HAP-1 (cell line): ENCODE results near the gene MX1.

Experiments
- DNase-seq, 2 experiments: peaks; one replicate each; pipeline ENCODE4 v3.0.0-alpha.2; 2016 to 2020; ENCODE audit warnings: low spot score in 2 of 2
- H3K27me3 ChIP-seq: fragments of 250-450 bp; sonication (Bioruptor Pico); 2 replicates; pipeline ENCODE4 v1.5.1; 2020; ENCODE audit warnings: low read depth, mild to moderate bottlenecking, moderate library complexity
- H3K36me3 ChIP-seq: fragments of 250-450 bp; sonication (Bioruptor Pico); replicated peaks from 2 replicates; pipeline ENCODE4 v1.5.1; 2020; ENCODE audit warnings: mild to moderate bottlenecking
- H3K4me1 ChIP-seq: fragments of 250-450 bp; sonication (Bioruptor Pico); 2 replicates; pipeline ENCODE4 v1.5.1; 2020; ENCODE audit warnings: mild to moderate bottlenecking
- H3K4me3 ChIP-seq: fragments of 250-450 bp; sonication (Bioruptor Pico); 2 replicates; pipeline ENCODE4 v1.5.1; 2020; ENCODE audit warnings: mild to moderate bottlenecking, moderate library complexity
- H3K9me3 ChIP-seq: fragments of 250-450 bp; sonication (Bioruptor Pico); 2 replicates; pipeline ENCODE4 v1.5.1; 2020; ENCODE audit warnings: mild to moderate bottlenecking, moderate library complexity
- in situ Hi-C: fragments of 300-500 bp; cut with MboI; formaldehyde crosslinking; loops from 3 replicates; pipeline ENCODE4 v1.14.3; 2020; ENCODE audit warnings: low sequenced_read_pairs, inconsistent platforms, mixed read lengths

The MX1 gene, protein sequence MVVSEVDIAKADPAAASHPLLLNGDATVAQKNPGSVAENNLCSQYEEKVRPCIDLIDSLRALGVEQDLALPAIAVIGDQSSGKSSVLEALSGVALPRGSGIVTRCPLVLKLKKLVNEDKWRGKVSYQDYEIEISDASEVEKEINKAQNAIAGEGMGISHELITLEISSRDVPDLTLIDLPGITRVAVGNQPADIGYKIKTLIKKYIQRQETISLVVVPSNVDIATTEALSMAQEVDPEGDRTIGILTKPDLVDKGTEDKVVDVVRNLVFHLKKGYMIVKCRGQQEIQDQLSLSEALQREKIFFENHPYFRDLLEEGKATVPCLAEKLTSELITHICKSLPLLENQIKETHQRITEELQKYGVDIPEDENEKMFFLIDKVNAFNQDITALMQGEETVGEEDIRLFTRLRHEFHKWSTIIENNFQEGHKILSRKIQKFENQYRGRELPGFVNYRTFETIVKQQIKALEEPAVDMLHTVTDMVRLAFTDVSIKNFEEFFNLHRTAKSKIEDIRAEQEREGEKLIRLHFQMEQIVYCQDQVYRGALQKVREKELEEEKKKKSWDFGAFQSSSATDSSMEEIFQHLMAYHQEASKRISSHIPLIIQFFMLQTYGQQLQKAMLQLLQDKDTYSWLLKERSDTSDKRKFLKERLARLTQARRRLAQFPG

DNA sequence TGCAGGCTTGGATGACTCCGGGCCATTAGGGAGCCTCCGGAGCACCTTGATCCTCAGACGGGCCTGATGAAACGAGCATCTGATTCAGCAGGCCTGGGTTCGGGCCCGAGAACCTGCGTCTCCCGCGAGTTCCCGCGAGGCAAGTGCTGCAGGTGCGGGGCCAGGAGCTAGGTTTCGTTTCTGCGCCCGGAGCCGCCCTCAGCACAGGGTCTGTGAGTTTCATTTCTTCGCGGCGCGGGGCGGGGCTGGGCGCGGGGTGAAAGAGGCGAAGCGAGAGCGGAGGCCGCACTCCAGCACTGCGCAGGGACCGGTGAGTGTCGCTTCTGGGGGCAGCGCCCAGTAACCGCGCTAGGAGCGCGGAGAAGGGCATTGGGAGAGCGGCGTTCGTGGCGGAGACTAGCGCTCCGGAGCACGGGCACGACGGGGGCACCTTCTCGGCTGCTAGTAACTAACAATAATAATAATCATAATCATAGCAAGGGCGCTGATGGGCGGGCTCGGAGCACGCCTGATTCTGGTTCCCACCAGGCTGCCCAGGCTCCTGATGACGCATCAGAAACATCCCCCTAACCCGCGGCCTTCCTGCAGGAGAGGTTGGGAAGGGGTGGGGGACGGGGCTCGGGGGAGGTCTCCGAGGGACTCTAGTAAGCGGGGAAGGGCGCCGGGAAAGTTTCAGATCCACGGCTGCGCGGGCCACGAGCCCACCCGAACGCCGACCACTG, at the start of gene MX1:
TSS of gene MX1 (plus strand) at position 286 of the 722 bp plus-strand sequence. CDS start 5,832 bp downstream, outside the sequence.
- in situ Hi-C loops: no loop called here
- no peak within 1 kb of the TSS for H3K4me3 ChIP-seq

GRCh38 chr21:41377715-41378114, 48.3 kb upstream of the MX1 start:
- H3K4me3 ChIP-seq: no peak overlapping the region
- H3K27me3 ChIP-seq: no peaks in the 10 kb centered on the region
- H3K36me3 ChIP-seq: no peaks in the 10 kb centered on the region
- DNase-seq: no peak
- H3K9me3 ChIP-seq: peaks cover 4% of the 10 kb centered on the region; the same call in 1 of the 2 replicates
- H3K4me1 ChIP-seq: no peaks in the 10 kb centered on the region
- in situ Hi-C loops: no loop called here

More for the DNA sequence above, at the start of gene MX1:
- H3K36me3 ChIP-seq: no peaks in the 10 kb centered on the region
- H3K27me3 ChIP-seq: no peaks in the 10 kb centered on the region
- H3K9me3 ChIP-seq: no peaks in the 10 kb centered on the region; the same call in 1 of the 2 replicates
- no peak for DNase-seq
- H3K4me1 ChIP-seq: no peaks in the 10 kb centered on the region

GRCh38 chr21:41378849-41379248, 47.2 kb upstream of the MX1 start:
- Histone ChIP-seq H3K9me3 (peaks cover 4% of the 10 kb centered on the region; the same call in 1 of the 2 replicates), H3K27me3 (no peaks in the 10 kb centered on the region), H3K4me1 (no peaks in the 10 kb centered on the region), H3K36me3 (no peaks in the 10 kb centered on the region), H3K4me3 (no peak overlapping the region)
- in situ Hi-C loops: no loop called here
- DNase-seq: no peak

DNA sequence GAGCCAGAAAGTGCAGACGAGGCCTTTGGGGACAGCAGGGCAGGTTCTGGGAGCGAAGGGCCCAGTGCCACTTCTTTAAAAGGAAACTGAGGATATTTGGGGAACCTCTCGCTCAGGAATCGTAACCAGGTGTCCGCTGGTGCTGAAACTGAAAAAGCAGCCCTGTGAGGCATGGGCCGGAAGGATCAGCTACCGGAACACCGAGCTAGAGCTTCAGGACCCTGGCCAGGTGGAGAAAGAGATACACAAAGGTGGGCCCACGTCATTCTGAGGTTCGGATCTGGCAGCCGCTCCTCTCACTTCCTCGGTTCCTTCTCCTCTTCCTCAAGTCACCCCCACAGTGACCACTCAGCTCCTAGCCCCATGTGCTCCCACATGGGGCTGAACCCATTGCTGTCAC, 46.1 kb upstream of the MX1 start:
- Histone ChIP-seq H3K4me3 (no peak overlapping the region), H3K36me3 (no peaks in the 10 kb centered on the region), H3K9me3 (peaks cover 4% of the 10 kb centered on the region; the same call in 1 of the 2 replicates), H3K4me1 (no peaks in the 10 kb centered on the region), H3K27me3 (no peaks in the 10 kb centered on the region)
- no peak for DNase-seq
- in situ Hi-C loops: no loop called here

- Histone ChIP-seq H3K4me1 (no peaks in the 10 kb centered on the region), H3K27me3 (no peaks in the 10 kb centered on the region), H3K36me3 (no peaks in the 10 kb centered on the region), H3K9me3 (peaks cover 4% of the 10 kb centered on the region), H3K4me3 (no peak overlapping the region)
- DNase-seq: no peak
- in situ Hi-C loops: no loop called here
These were observed 44.3 kb upstream of the MX1 start for GRCh38 chr21:41381731-41382130.

- no peak for DNase-seq
- H3K27me3 ChIP-seq: no peaks in the 10 kb centered on the region
- H3K36me3 ChIP-seq: no peaks in the 10 kb centered on the region
- no peaks in the 10 kb centered on the region for H3K4me1 ChIP-seq
- in situ Hi-C loops: no loop called here
- no peak overlapping the region for H3K4me3 ChIP-seq
- H3K9me3 ChIP-seq: peaks cover 2% of the 10 kb centered on the region; the same call in 1 of the 2 replicates
These were observed 38.8 kb upstream of the MX1 start for GRCh38 chr21:41387042-41387819.

- no peak for DNase-seq
- H3K36me3 ChIP-seq: no peaks in the 10 kb centered on the region
- H3K4me3 ChIP-seq: no peak overlapping the region
- in situ Hi-C loops: no loop called here
- H3K27me3 ChIP-seq: no peaks in the 10 kb centered on the region
- H3K9me3 ChIP-seq: no peaks in the 10 kb centered on the region; the same call in 1 of the 2 replicates
- H3K4me1 ChIP-seq: no peaks in the 10 kb centered on the region
These were observed 38.2 kb upstream of the MX1 start for GRCh38 chr21:41387824-41388223.

DNA sequence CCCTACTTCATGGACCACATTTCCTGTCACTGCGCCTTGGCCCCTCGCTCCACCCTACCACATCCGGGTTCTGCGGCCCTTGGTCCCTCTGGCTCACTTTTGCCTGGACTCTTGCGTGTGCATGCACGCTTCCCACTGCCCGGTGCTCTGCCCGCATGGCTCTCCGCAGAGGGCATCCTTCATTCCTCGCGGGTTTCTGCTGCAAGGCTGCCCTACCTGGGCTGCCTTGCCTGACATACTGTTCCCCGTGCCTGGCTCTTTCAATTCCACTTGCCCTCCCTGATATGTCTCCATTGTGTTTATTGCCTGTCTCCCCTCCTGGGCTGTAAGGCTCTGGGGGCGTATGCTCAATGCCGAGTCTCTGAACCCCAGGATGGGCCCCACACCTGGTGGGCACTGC, 37.8 kb upstream of the MX1 start:
- no peaks in the 10 kb centered on the region for H3K27me3 ChIP-seq
- in situ Hi-C loops: no loop called here
- no peaks in the 10 kb centered on the region for H3K36me3 ChIP-seq

GRCh38 chr21:41390043-41390639, 35.9 kb upstream of the MX1 start:
- no peaks in the 10 kb centered on the region for H3K27me3 ChIP-seq
- DNase-seq: no peak
- no peaks in the 10 kb centered on the region for H3K4me1 ChIP-seq
- no peaks in the 10 kb centered on the region for H3K36me3 ChIP-seq
- in situ Hi-C loops: no loop called here
- no peak overlapping the region for H3K4me3 ChIP-seq
- H3K9me3 ChIP-seq: no peaks in the 10 kb centered on the region; the same call in none of the 2 replicates

More for the DNA sequence above, 37.8 kb upstream of the MX1 start:
- H3K4me1 ChIP-seq: no peaks in the 10 kb centered on the region
- H3K4me3 ChIP-seq: no peak overlapping the region
- DNase-seq: no peak
- no peaks in the 10 kb centered on the region; the same call in 1 of the 2 replicates for H3K9me3 ChIP-seq

DNA sequence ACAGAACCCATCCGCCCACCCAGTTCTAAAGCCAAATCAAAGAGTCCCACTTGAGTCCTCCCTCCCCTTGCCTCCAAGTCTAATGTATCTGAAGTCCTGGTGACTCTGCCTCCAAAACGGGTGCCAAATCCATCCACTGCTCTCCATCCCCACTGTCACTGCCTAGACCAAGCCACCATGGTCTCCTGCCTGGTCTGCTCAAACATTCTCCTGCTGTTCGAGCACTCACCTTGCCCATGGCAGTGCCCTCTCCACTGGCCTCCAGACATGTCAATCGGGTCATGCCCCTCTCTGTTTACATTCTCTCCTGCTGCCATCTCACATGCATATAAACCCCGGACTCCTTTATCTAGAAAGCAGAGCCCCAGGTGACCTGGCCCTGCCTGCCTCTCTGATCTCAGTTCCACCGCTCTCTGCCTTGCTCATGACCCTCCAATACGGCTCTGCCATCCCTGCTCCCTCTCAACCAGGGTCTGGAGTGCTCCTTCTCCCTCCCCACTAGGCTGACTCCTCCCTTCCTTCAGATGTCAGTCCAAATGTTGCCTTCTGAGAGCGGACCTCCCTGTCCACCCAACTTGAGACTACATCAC, 32.1 kb upstream of the MX1 start:
- Histone ChIP-seq H3K4me3 (no peak overlapping the region), H3K4me1 (no peaks in the 10 kb centered on the region), H3K9me3 (no peaks in the 10 kb centered on the region; the same call in 1 of the 2 replicates), H3K36me3 (no peaks in the 10 kb centered on the region), H3K27me3 (no peaks in the 10 kb centered on the region)
- DNase-seq: no peak
- in situ Hi-C loops: no loop called here

- no peak for DNase-seq
- no peaks in the 10 kb centered on the region for H3K36me3 ChIP-seq
- H3K4me1 ChIP-seq: no peaks in the 10 kb centered on the region
- no peaks in the 10 kb centered on the region for H3K27me3 ChIP-seq
- in situ Hi-C loops: no loop called here
- H3K4me3 ChIP-seq: no peak overlapping the region
- H3K9me3 ChIP-seq: no peaks in the 10 kb centered on the region; the same call in 1 of the 2 replicates
These were observed 29.4 kb upstream of the MX1 start for GRCh38 chr21:41396558-41397075.

DNA sequence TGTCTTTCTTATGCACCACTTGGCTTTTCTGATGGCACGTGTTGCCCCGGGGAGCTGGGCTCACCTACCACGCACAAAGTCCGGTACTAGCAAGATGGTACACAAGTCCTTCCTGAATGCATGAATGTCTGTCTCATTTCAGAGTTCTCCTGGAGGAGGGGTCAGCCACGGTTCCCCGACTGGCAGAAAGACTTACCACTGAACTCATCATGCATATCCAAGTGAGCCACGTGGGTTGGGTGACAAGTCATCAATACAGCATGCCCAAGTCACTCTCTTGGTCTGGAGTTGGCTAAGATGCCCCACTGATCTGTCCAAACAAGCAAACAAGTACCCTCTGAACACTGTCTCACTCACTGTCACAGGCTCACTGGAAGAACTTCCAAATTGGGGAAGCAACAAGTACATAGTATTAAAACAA, 28.6 kb upstream of the MX1 start:
- Histone ChIP-seq H3K4me3 (no peak overlapping the region), H3K9me3 (no peaks in the 10 kb centered on the region; the same call in 1 of the 2 replicates), H3K27me3 (no peaks in the 10 kb centered on the region), H3K36me3 (no peaks in the 10 kb centered on the region), H3K4me1 (no peaks in the 10 kb centered on the region)
- no peak for DNase-seq
- in situ Hi-C loops: no loop called here
